Measurements from ENCODE around the gene ZNF425. TPM values are rescaled to one million over a fixed set of nuclear protein-coding genes. Genes with fewer than 3 reads are reported as not detected.

ZNF425 gene
- total and polyA plus RNA-seq, 9 of the 15 experiments (the other 6 are each of a cell fraction or from before 2014, with no cell fraction given): 0.03 to 0.89 (median 0.54) TPM

DNA sequence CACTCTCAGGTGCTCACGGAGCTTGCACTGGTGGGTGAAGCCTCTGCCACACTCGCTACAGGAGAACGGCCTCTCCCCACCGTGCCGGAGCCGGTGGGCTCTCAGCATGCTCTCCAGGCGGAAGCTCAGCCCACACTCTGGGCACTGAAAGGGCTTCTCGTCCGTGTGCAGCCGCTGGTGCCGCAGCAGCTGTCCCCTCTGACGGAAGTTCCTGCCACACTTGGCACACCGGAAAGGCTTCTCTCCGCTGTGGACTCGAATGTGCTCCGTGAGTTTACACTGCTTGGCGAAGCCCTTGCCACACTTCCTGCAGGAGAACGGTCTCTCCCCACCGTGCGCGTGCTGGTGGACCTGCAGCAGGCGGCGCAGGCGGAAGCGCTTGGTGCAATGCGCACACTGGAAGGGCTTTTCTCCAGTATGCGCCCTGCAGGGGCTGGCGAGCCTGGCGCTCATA, 54.9 kb downstream of the ZNF425 start:
- H2AFZ ChIP-seq (ENCODE audit: low read depth, low read length): no peak overlapping the region
- no peaks in the 10 kb centered on the region for H3K9me3 ChIP-seq (replicated peaks; ENCODE audit: control insufficient read depth, insufficient read depth, low read depth, low read length)
- H3K27ac ChIP-seq (ENCODE audit: extremely low read depth, low read depth, low read length): no peak overlapping the region
- in situ Hi-C loops (cut with MboI) (no loop called here), intact Hi-C loops (cut with micrococcal nuclease) (loop anchor here (10.0 kb wide), 1 partner anchor 496 kb away; no protein-coding TSS in a partner anchor)
- H4K20me1 ChIP-seq (replicated peaks; ENCODE audit: control insufficient read depth, insufficient read depth, low read length): no peaks in the 10 kb centered on the region
- H3K79me2 ChIP-seq (ENCODE audit: control insufficient read depth, insufficient read depth, low read length): no peaks in the 10 kb centered on the region
- DNase-seq (ENCODE audit: extremely low read depth in 1 of 4, low spot score in 3 of 4) (no peak), FAIRE-seq (no peak), ATAC-seq (no peak)
- 94% methylated on average over 29 of the region's 29 CpGs for WGBS (ENCODE audit: insufficient coverage, low coverage, missing lambda C conversion rate)
- no peak overlapping the region for H3K4me2 ChIP-seq (ENCODE audit: insufficient read depth, low read length)
- peak overlapping the region in 1 of 2 experiments; percentile 31; a peak in 1 of 4 replicates for H3K9ac ChIP-seq (ENCODE audit: insufficient read depth in 1 of 2, low read depth in 2 of 2, low read length in 2 of 2)
- BruUV-seq (replicated peaks): no TSS peak
- TF ChIP-seq ZEB2 (IDR thresholded peaks at IDR 0.05) (no peak), ZC3H4 (CRISPR knock-in tag; IDR thresholded peaks at IDR 0.05; ENCODE audit: borderline replicate concordance) (0 out of 2 replicates have a peak, but pooled peaks have one; percentile 16)
- H3K4me3 ChIP-seq: no peak overlapping the region
- peaks cover 0 to 12% of the 10 kb centered on the region in 2 experiments; a peak in 1 of 5 replicates for H3K4me1 ChIP-seq (replicated peaks in 1 of 2; ENCODE audit: control insufficient read depth in 2 of 2, insufficient read depth in 2 of 2, low read length in 2 of 2)
- CTCF ChIA-PET (ENCODE audit: low intra/inter-chr PET ratio): no interaction called here
- POLR2A ChIA-PET: interaction anchor here (0.6 to 1.2 kb wide), 2 partner anchors 11 to 145 kb away, joined by 3 to 4 read pairs; no protein-coding TSS in a partner anchor
- no peaks in the 10 kb centered on the region for H3K27me3 ChIP-seq (ENCODE audit: control insufficient read depth in 2 of 2, insufficient read depth in 2 of 2, low read length in 2 of 2)
- H3K9me1 ChIP-seq (ENCODE audit: control insufficient read depth, insufficient read depth, low read length): no peaks in the 10 kb centered on the region
- peaks cover 38% of the 10 kb centered on the region; the same call in 2 of the 3 replicates for H3K36me3 ChIP-seq (ENCODE audit: control insufficient read depth, insufficient read depth, low read length)

DNA sequence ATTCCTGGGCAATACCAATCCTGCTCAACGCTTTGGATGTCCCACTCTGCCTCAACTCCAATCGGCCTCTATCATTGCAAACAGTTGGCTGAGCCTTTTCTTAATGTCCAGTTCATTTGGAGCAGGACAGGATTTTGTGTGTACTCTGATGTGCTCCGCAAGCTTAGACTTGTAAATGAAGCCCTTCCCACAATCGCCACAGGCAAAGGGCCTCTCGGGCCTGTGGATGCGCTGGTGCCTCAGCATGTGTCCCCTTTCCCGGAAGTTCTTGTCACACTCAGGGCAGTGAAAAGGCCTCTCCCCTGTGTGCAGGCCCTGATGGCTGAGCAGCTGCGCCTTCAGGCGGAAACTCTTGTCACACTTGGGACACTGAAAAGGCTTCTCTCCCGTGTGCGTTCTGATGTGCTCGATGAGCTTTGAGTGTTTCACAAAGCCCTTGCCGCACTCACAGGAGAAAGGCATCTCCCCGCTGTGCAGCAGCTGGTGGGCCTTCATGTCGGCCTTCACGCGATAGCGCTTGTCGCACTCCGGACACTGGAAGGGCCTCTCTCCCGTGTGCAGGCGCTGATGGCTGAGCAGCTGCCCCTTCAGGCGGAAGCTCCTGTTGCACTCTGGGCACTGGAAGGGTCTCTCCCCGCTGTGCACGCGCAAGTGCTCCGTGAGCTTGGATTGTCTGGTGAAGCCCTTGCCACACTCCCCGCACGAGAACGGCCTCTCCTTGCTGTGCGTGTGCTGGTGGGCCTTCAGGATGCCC, 55.6 kb downstream of the ZNF425 start:
- FAIRE-seq (no peak), DNase-seq (ENCODE audit: extremely low read depth in 1 of 4, low spot score in 3 of 4) (no peak), ATAC-seq (no peak)
- CTCF ChIA-PET (ENCODE audit: low intra/inter-chr PET ratio): no interaction called here
- 89% methylated on average over 31 of the region's 31 CpGs for WGBS (ENCODE audit: insufficient coverage, low coverage, missing lambda C conversion rate)
- H3K9me3 ChIP-seq (replicated peaks; ENCODE audit: control insufficient read depth, insufficient read depth, low read depth, low read length): no peaks in the 10 kb centered on the region
- H4K20me1 ChIP-seq (replicated peaks; ENCODE audit: control insufficient read depth, insufficient read depth, low read length): no peaks in the 10 kb centered on the region
- in situ Hi-C loops (cut with MboI) (no loop called here), intact Hi-C loops (cut with micrococcal nuclease) (loop anchor here (10.0 kb wide), 1 partner anchor 496 kb away; no protein-coding TSS in a partner anchor)
- POLR2A ChIA-PET: interaction anchor here (0.6 to 1.2 kb wide), 3 partner anchors 11 to 145 kb away, joined by 3 to 4 read pairs (median 3); partner anchors contain the start of gene PDIA4
- no TSS peak for BruUV-seq (replicated peaks)
- no peak overlapping the region for H3K4me2 ChIP-seq (ENCODE audit: insufficient read depth, low read length)
- peak; percentile 27; the same call in 1 of the 2 replicates for TF ChIP-seq POLR2G (IDR thresholded peaks at IDR 0.05; ENCODE audit: low read depth, low read length)
- TF ChIP-seq ZC3H4 (CRISPR knock-in tag; IDR thresholded peaks at IDR 0.05; ENCODE audit: borderline replicate concordance): 0 out of 2 replicates have a peak, but pooled peaks have one; percentile 8
- TF ChIP-seq BCOR (IDR thresholded peaks at IDR 0.05): no peak
- 0 out of 2 replicates have a peak, but pooled peaks have one; percentile 31 for TF ChIP-seq IRF2 (CRISPR knock-in tag; IDR thresholded peaks at IDR 0.05)
- TF ChIP-seq, protein P1, sequence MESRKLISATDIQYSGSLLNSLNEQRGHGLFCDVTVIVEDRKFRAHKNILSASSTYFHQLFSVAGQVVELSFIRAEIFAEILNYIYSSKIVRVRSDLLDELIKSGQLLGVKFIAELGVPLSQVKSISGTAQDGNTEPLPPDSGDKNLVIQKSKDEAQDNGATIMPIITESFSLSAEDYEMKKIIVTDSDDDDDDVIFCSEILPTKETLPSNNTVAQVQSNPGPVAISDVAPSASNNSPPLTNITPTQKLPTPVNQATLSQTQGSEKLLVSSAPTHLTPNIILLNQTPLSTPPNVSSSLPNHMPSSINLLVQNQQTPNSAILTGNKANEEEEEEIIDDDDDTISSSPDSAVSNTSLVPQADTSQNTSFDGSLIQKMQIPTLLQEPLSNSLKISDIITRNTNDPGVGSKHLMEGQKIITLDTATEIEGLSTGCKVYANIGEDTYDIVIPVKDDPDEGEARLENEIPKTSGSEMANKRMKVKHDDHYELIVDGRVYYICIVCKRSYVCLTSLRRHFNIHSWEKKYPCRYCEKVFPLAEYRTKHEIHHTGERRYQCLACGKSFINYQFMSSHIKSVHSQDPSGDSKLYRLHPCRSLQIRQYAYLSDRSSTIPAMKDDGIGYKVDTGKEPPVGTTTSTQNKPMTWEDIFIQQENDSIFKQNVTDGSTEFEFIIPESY (CRISPR knock-in tag; IDR thresholded peaks at IDR 0.05): peak; percentile 58; the same call in 1 of the 2 replicates
- TF ChIP-seq, protein P2, sequence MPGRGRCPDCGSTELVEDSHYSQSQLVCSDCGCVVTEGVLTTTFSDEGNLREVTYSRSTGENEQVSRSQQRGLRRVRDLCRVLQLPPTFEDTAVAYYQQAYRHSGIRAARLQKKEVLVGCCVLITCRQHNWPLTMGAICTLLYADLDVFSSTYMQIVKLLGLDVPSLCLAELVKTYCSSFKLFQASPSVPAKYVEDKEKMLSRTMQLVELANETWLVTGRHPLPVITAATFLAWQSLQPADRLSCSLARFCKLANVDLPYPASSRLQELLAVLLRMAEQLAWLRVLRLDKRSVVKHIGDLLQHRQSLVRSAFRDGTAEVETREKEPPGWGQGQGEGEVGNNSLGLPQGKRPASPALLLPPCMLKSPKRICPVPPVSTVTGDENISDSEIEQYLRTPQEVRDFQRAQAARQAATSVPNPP (IDR thresholded peaks at IDR 0.05; ENCODE audit: borderline replicate concordance, insufficient read depth, insufficient read length): no peak
- no peaks in the 10 kb centered on the region for H3K79me2 ChIP-seq (ENCODE audit: control insufficient read depth, insufficient read depth, low read length)
- peaks cover 0 to 17% of the 10 kb centered on the region in 2 experiments; a peak in 1 of 5 replicates for H3K4me1 ChIP-seq (replicated peaks in 1 of 2; ENCODE audit: control insufficient read depth in 2 of 2, insufficient read depth in 2 of 2, low read length in 2 of 2)
- H3K9ac ChIP-seq (ENCODE audit: insufficient read depth in 1 of 2, low read depth in 2 of 2, low read length in 2 of 2): peak overlapping the region in 1 of 2 experiments; percentile 31; a peak in 1 of 4 replicates
- H3K27ac ChIP-seq (ENCODE audit: extremely low read depth, low read depth, low read length): no peak overlapping the region
- no peaks in the 10 kb centered on the region for H3K27me3 ChIP-seq (ENCODE audit: control insufficient read depth in 2 of 2, insufficient read depth in 2 of 2, low read length in 2 of 2)
- no peak overlapping the region for H3K4me3 ChIP-seq
- no peak overlapping the region for H2AFZ ChIP-seq (ENCODE audit: low read depth, low read length)
- H3K9me1 ChIP-seq (ENCODE audit: control insufficient read depth, insufficient read depth, low read length): no peaks in the 10 kb centered on the region
- peaks cover 38% of the 10 kb centered on the region; the same call in 2 of the 3 replicates for H3K36me3 ChIP-seq (ENCODE audit: control insufficient read depth, insufficient read depth, low read length)

Measured in K562 (cell line).